SK-N-SH (cell line): Measurements from ENCODE around the gene MN1. TPM values are rescaled to one million over a fixed set of nuclear protein-coding genes. Genes with fewer than 3 reads are reported as not detected.

Experiments used
- CTCF ChIA-PET: fragments of 300-600, 350-600 bp; formaldehyde crosslinking; extraction: SDS; loops from one replicate; lab custom pipeline; 2021; lab: Yijun Ruan, JAX
- POLR2A ChIA-PET: fragments of 350-600 bp; sonication (Branson Sonifier 250); formaldehyde crosslinking; extraction: SDS; loops from one replicate; lab custom pipeline; 2020; ENCODE audit warnings: antibody characterized with exemption, inconsistent platforms; lab: Yijun Ruan, JAX
- DNase-seq: peaks from one replicate; pipeline ENCODE4 v3.0.0; 2012
- H2AFZ ChIP-seq: fragments of 200-600 bp; sonication (generic); 2 replicates; pipeline ENCODE4 v1.8.1; 2016; ENCODE audit warnings: antibody characterized with exemption, mild to moderate bottlenecking, low read depth
- H3F3A ChIP-seq: fragments of 200-600 bp; sonication (generic); replicated peaks from 2 replicates; pipeline ENCODE3; 2016; ENCODE audit warnings: antibody characterized with exemption, mild to moderate bottlenecking; ENCODE audit not compliant: insufficient read depth
- H3K27ac ChIP-seq, 2 experiments: fragments of 200-500 bp in 1 of 2; fragments of 200-600 bp in 1 of 2; sonication (Bioruptor generic) in 1 of 2; sonication (generic), shearing (Covaris generic) in 1 of 2; 2 replicates each; pipeline versions ENCODE4 v1.5.1 to v1.6.1; 2014 to 2016; ENCODE audit warnings: low read depth in 2 of 2, inconsistent platforms in 1 of 2, low read length in 1 of 2, mild to moderate bottlenecking in 1 of 2, mixed read lengths in 1 of 2
- H3K27me3 ChIP-seq: fragments of 200-600 bp; sonication (generic), shearing (Covaris generic); 2 replicates; pipeline ENCODE4 v1.6.1; 2016; ENCODE audit warnings: mixed run types; ENCODE audit not compliant: insufficient read depth
- H3K36me3 ChIP-seq, 2 experiments: fragments of 200-500 bp in 1 of 2; fragments of 200-600 bp in 1 of 2; sonication (Bioruptor generic) in 1 of 2; sonication (generic) in 1 of 2; replicated peaks in 1 of 2; 2 replicates each; pipeline versions ENCODE3 to v1.5.1; 2014 to 2016; ENCODE audit warnings: low read length in 1 of 2, mild to moderate bottlenecking in 1 of 2; ENCODE audit not compliant: insufficient read depth in 2 of 2, control insufficient read depth in 1 of 2
- H3K4me1 ChIP-seq, 2 experiments: fragments of 200-500 bp in 1 of 2; fragments of 200-600 bp in 1 of 2; sonication (Bioruptor generic) in 1 of 2; sonication (generic), shearing (Covaris generic) in 1 of 2; 2 replicates each; pipeline versions ENCODE4 v1.5.1 to v1.6.1; 2014 to 2016; ENCODE audit warnings: low read depth in 1 of 2, low read length in 1 of 2, mixed run types in 1 of 2; ENCODE audit not compliant: insufficient read depth in 2 of 2, control insufficient read depth in 1 of 2
- H3K4me2 ChIP-seq: fragments of 200-600 bp; sonication (generic), shearing (Covaris generic); 2 replicates; pipeline ENCODE4 v1.6.1; 2017; ENCODE audit warnings: mixed run types
- H3K4me3 ChIP-seq, 2 experiments: fragments of 200-500 bp in 1 of 2; fragments of 200-600 bp in 1 of 2; sonication (Bioruptor generic) in 1 of 2; sonication (generic), shearing (Covaris generic) in 1 of 2; 2 replicates each; pipeline versions ENCODE4 v1.5.1 to v1.8.1; 2014 to 2016; ENCODE audit warnings: low read depth in 2 of 2, inconsistent platforms in 1 of 2, low read length in 1 of 2, mild to moderate bottlenecking in 1 of 2, mixed read lengths in 1 of 2, moderate library complexity in 1 of 2
- H3K79me2 ChIP-seq: fragments of 200-600 bp; sonication (generic); 2 replicates; pipeline ENCODE4 v1.8.1; 2017; ENCODE audit warnings: mild to moderate bottlenecking; ENCODE audit not compliant: insufficient read depth
- H3K9ac ChIP-seq: fragments of 200-600 bp; sonication (generic); 2 replicates; pipeline ENCODE4 v1.6.1; 2017; ENCODE audit warnings: mixed run types
- H3K9me2 ChIP-seq: fragments of 200-600 bp; sonication (generic); 2 replicates; pipeline ENCODE4 v1.6.1; 2017; ENCODE audit warnings: mixed run types
- H3K9me3 ChIP-seq: fragments of 200-600 bp; sonication (generic); 2 replicates; pipeline ENCODE4 v1.6.1; 2017; ENCODE audit warnings: mixed run types, mild to moderate bottlenecking, moderate library complexity
- H4K20me1 ChIP-seq: fragments of 200-600 bp; sonication (generic); 2 replicates; pipeline ENCODE4 v1.6.1; 2017; ENCODE audit warnings: mild to moderate bottlenecking, mixed run types; ENCODE audit not compliant: insufficient read depth
- CHD2 ChIP-seq: fragments of 150-350 bp; IDR thresholded peaks from 2 replicates; pipeline ENCODE4 v1.6.1; 2018; ENCODE audit warnings: low read length; ENCODE audit not compliant: partially characterized antibody
- EZH2phosphoT487 ChIP-seq: fragments of 200-600 bp; sonication (generic); IDR thresholded peaks from 2 replicates; pipeline ENCODE4 v1.6.1; 2017; ENCODE audit warnings: low read depth, mixed run types, mild to moderate bottlenecking, antibody characterized with exemption, moderate library complexity, borderline replicate concordance
- GABPA ChIP-seq: IDR thresholded peaks from 2 replicates; pipeline ENCODE4 v1.4.0; 2012; ENCODE audit warnings: low read depth, mild to moderate bottlenecking
- JUND ChIP-seq: IDR thresholded peaks from 2 replicates; pipeline ENCODE4 v1.4.0; 2012
- MXI1 ChIP-seq: IDR thresholded peaks from 2 replicates; pipeline ENCODE4 v1.6.1; 2012; ENCODE audit warnings: mild to moderate bottlenecking, low read depth, low read length, improper control_type of control experiment
- POLR2AphosphoS5 ChIP-seq: IDR thresholded peaks from 2 replicates; pipeline ENCODE4 v1.6.1; 2012; ENCODE audit warnings: low read depth, low read length
- whole genome bisulfite sequencing: methylation state at CpG from one replicate; pipeline ENCODE4 v1.1.6; 2017; ENCODE audit warnings: low lambda C conversion rate; 5-methylcytosine and 5-hydroxymethylcytosine counted together
- polyA plus RNA-seq, 3 experiments: library from polyadenylated mRNA; depleted of rRNA; stranded (reverse); fragments of >200 nt; gene quantifications; 2 replicates each; pipeline ENCODE4 v1.2.3, GENCODE V29; 2012
- TF ChIP-seq, protein P1 (sequence below): fragments of 150-350 bp; IDR thresholded peaks from 2 replicates; pipeline ENCODE4 v1.6.1; 2017; ENCODE audit warnings: antibody characterized with exemption, low read length, low read depth, borderline replicate concordance
- TF ChIP-seq, protein P2 (sequence below): fragments of 200-600 bp; sonication (generic); IDR thresholded peaks from 2 replicates; pipeline ENCODE4 v1.6.1; 2017; ENCODE audit warnings: antibody characterized with exemption, mild to moderate bottlenecking, moderate library complexity
- TF ChIP-seq, protein P3 (sequence below): IDR thresholded peaks from 2 replicates; pipeline ENCODE4 v1.6.1; 2012; ENCODE audit warnings: mild to moderate bottlenecking, low read depth, low read length, moderate library complexity
- TF ChIP-seq, protein P4 (sequence below): IDR thresholded peaks from 2 replicates; pipeline ENCODE4; 2012

MN1 gene
- polyA plus RNA-seq, 1 of the 3 experiments (the other 2 are of a cell fraction): 0.20 TPM

DNA sequence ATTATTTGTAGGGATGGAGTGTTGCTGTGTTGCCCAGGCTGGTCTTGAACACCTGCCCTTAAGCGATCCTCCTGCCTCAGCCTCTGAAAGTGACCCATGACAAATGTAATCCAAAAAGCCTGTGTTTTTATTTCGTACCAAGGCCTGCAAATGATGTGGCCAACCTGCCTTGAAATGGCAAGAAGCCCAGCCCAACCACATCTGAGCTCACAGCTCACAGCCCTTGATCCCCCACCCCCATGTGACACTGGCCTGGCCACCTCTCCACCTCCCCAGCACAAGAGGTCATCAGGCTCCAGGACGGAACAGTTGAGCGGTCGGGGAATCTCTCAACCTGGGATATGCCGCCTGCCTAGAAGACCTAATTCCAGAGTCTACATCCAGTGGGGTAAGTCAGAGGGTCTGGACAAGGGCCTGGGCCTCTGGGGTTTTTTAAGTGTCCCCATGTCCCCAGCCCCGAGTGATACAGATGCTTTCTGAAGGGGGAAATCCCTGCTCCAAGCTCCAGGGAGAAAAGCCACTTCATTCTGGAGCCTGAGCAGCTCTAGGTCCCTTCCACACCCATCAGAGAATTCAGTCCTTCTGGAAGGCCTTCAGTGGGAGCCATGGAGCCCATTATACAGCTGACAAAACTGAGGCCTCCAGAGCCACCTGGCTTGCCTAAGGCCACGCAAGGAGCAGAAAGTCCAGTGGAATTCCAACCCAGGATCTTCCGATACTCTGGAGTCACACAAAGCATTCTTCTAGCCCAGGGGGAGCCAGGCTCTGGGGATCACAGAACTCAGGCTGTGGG lies 70.7 kb downstream of the MN1 start:
- Histone ChIP-seq H3F3A (no peaks in the 10 kb centered on the region), H3K36me3 (no peaks in the 10 kb centered on the region), H2AFZ (no peak overlapping the region), H3K4me2 (no peak overlapping the region), H4K20me1 (no peaks in the 10 kb centered on the region), H3K27me3 (peaks cover 10% of the 10 kb centered on the region; the same call in 1 of the 2 replicates), H3K4me3 (no peak overlapping the region), H3K9me2 (no peaks in the 10 kb centered on the region), H3K9ac (no peak overlapping the region), H3K79me2 (no peaks in the 10 kb centered on the region), H3K9me3 (no peaks in the 10 kb centered on the region), H3K4me1 (peaks cover 0 to 11% of the 10 kb centered on the region in 2 experiments; a peak in 1 of 4 replicates), H3K27ac (no peak overlapping the region)
- TF ChIP-seq, protein P1, sequence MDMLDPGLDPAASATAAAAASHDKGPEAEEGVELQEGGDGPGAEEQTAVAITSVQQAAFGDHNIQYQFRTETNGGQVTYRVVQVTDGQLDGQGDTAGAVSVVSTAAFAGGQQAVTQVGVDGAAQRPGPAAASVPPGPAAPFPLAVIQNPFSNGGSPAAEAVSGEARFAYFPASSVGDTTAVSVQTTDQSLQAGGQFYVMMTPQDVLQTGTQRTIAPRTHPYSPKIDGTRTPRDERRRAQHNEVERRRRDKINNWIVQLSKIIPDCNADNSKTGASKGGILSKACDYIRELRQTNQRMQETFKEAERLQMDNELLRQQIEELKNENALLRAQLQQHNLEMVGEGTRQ: no peak
- no peak for DNase-seq
- CTCF ChIA-PET: no interaction called here
- POLR2A ChIA-PET: no interaction called here
- WGBS: 70% methylated on average over 3 of the region's 9 CpGs

DNA sequence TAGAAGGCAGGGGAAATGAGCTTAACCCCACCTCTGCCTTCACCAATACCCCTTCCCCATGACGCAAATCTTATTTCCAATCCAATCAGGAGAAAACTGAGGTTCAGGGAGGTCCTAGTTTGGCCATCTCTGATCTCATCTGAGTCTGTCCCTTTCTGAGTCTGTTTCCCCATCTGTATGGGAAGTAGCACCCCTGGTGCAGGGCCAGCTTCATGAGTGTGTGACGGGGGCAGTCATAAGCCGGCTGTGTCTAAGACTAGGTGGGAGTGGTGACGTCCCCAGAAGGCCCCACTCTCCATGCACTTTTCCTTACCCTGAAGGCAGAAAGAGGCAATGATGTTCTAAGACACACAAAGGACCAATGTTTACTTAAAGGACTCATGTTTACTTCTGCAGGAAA lies 72.3 kb downstream of the MN1 start:
- H3K4me2 ChIP-seq: no peak overlapping the region
- peaks cover 0 to 11% of the 10 kb centered on the region in 2 experiments; a peak in 1 of 4 replicates for H3K4me1 ChIP-seq
- no peak overlapping the region for H3K9ac ChIP-seq
- H2AFZ ChIP-seq: no peak overlapping the region
- no peaks in the 10 kb centered on the region for H3K79me2 ChIP-seq
- H3K36me3 ChIP-seq: no peaks in the 10 kb centered on the region
- H3K27me3 ChIP-seq: 0 out of 2 replicates have a peak, but pooled peaks cover 10% of the 10 kb centered on the region
- CTCF ChIA-PET: interaction anchor here (1.2 kb wide), 1 partner anchor 268 kb away, joined by 3 read pairs; no protein-coding TSS in a partner anchor
- no peak for DNase-seq
- POLR2A ChIA-PET: no interaction called here
- H4K20me1 ChIP-seq: no peaks in the 10 kb centered on the region
- TF ChIP-seq CHD2 (no peak), JUND (no peak), POLR2AphosphoS5 (no peak), MXI1 (no peak), EZH2phosphoT487 (no peak), GABPA (no peak)
- TF ChIP-seq, protein P2, sequence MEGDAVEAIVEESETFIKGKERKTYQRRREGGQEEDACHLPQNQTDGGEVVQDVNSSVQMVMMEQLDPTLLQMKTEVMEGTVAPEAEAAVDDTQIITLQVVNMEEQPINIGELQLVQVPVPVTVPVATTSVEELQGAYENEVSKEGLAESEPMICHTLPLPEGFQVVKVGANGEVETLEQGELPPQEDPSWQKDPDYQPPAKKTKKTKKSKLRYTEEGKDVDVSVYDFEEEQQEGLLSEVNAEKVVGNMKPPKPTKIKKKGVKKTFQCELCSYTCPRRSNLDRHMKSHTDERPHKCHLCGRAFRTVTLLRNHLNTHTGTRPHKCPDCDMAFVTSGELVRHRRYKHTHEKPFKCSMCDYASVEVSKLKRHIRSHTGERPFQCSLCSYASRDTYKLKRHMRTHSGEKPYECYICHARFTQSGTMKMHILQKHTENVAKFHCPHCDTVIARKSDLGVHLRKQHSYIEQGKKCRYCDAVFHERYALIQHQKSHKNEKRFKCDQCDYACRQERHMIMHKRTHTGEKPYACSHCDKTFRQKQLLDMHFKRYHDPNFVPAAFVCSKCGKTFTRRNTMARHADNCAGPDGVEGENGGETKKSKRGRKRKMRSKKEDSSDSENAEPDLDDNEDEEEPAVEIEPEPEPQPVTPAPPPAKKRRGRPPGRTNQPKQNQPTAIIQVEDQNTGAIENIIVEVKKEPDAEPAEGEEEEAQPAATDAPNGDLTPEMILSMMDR: no peak
- TF ChIP-seq, protein P1: no peak
- TF ChIP-seq, protein P3, sequence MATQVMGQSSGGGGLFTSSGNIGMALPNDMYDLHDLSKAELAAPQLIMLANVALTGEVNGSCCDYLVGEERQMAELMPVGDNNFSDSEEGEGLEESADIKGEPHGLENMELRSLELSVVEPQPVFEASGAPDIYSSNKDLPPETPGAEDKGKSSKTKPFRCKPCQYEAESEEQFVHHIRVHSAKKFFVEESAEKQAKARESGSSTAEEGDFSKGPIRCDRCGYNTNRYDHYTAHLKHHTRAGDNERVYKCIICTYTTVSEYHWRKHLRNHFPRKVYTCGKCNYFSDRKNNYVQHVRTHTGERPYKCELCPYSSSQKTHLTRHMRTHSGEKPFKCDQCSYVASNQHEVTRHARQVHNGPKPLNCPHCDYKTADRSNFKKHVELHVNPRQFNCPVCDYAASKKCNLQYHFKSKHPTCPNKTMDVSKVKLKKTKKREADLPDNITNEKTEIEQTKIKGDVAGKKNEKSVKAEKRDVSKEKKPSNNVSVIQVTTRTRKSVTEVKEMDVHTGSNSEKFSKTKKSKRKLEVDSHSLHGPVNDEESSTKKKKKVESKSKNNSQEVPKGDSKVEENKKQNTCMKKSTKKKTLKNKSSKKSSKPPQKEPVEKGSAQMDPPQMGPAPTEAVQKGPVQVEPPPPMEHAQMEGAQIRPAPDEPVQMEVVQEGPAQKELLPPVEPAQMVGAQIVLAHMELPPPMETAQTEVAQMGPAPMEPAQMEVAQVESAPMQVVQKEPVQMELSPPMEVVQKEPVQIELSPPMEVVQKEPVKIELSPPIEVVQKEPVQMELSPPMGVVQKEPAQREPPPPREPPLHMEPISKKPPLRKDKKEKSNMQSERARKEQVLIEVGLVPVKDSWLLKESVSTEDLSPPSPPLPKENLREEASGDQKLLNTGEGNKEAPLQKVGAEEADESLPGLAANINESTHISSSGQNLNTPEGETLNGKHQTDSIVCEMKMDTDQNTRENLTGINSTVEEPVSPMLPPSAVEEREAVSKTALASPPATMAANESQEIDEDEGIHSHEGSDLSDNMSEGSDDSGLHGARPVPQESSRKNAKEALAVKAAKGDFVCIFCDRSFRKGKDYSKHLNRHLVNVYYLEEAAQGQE: no peak
- TF ChIP-seq, protein P4, sequence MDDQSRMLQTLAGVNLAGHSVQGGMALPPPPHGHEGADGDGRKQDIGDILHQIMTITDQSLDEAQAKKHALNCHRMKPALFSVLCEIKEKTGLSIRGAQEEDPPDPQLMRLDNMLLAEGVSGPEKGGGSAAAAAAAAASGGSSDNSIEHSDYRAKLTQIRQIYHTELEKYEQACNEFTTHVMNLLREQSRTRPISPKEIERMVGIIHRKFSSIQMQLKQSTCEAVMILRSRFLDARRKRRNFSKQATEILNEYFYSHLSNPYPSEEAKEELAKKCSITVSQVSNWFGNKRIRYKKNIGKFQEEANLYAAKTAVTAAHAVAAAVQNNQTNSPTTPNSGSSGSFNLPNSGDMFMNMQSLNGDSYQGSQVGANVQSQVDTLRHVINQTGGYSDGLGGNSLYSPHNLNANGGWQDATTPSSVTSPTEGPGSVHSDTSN: no peak
- no peaks in the 10 kb centered on the region for H3K9me3 ChIP-seq
- no peak overlapping the region for H3K27ac ChIP-seq
- no peaks in the 10 kb centered on the region for H3F3A ChIP-seq
- no peaks in the 10 kb centered on the region for H3K9me2 ChIP-seq
- 62% methylated on average over 4 of the region's 4 CpGs for WGBS
- no peak overlapping the region for H3K4me3 ChIP-seq
